HCT116 (cell line): ENCODE results near the gene SLC11A1. TPM values are rescaled to one million over a fixed set of nuclear protein-coding genes. Genes with fewer than 3 reads are reported as not detected.

Source experiments
- ATAC-seq: fragments of 200-7000 bp; cut with Tn5 transposase; 2 replicates; pipeline ENCODE4 v1.9.1; 2020; ENCODE audit warnings: mild to moderate bottlenecking, moderate library complexity
- BruUV-seq: library from RNA; stranded (reverse); fragments of 400-500 nt; replicated peaks from 2 replicates; lab custom pipeline; 2021; lab: Mats Ljungman, UMichigan
- CTCF ChIA-PET: fragments of 300-600 bp; sonication (Branson Sonifier 250); formaldehyde crosslinking; loops from one replicate; lab custom pipeline; 2021; ENCODE audit warnings: antibody characterized with exemption; lab: Charles Lee
- POLR2A ChIA-PET: fragments of 300-600, 350-600 bp; sonication (Branson Sonifier 250); formaldehyde crosslinking; loops from one replicate; lab custom pipeline; 2021; ENCODE audit warnings: antibody characterized with exemption; lab: Charles Lee
- RAD21 ChIA-PET, 2 experiments: fragments of 300-600 bp; sonication (Branson Sonifier 250); formaldehyde crosslinking; loops; one replicate each; lab custom pipeline; 2023; ENCODE audit warnings: low total read pairs in 2 of 2; ENCODE audit not compliant: uncharacterized antibody in 2 of 2, unreplicated experiment in 2 of 2, low non-redundant PET in 1 of 2; lab: Charles Lee
- DNase-seq: peaks from one replicate; pipeline ENCODE4 v3.0.0-alpha.2; 2010; ENCODE audit warnings: low read depth, low spot score
- H2AFZ ChIP-seq: fragments of 200-600 bp; shearing (Covaris generic), sonication (generic); 2 replicates; pipeline ENCODE4 v1.6.1; 2017; ENCODE audit warnings: low read depth, mixed run types, mixed read lengths, antibody characterized with exemption, low read length; ENCODE audit not compliant: poor library complexity, severe bottlenecking
- H3K27ac ChIP-seq: 2 replicates; pipeline ENCODE4 v1.5.1; 2012; ENCODE audit warnings: low read depth, low read length
- H3K27me3 ChIP-seq: fragments of 200-600 bp; sonication (generic); 2 replicates; pipeline ENCODE4 v1.6.1; 2016; ENCODE audit warnings: mixed run types, low read length, mixed read lengths; ENCODE audit not compliant: insufficient read depth
- H3K36me3 ChIP-seq, 2 experiments: fragments of 200-500 bp in 1 of 2; fragments of 200-600 bp in 1 of 2; sonication (Bioruptor generic) in 1 of 2; sonication (generic) in 1 of 2; 2 replicates each; pipeline versions ENCODE4 v1.5.1 to v1.6.1; 2014 to 2016; ENCODE audit warnings: low read length in 2 of 2, inconsistent platforms in 1 of 2, mixed read lengths in 1 of 2, mixed run types in 1 of 2; ENCODE audit not compliant: insufficient read depth in 2 of 2, control insufficient read depth in 1 of 2
- H3K4me1 ChIP-seq, 2 experiments: fragments of 200-600 bp in 1 of 2; sonication (generic) in 1 of 2; 2 replicates each; pipeline versions ENCODE4 v1.5.1 to v1.6.1; 2012 to 2017; ENCODE audit warnings: low read length in 2 of 2, inconsistent platforms in 1 of 2, mild to moderate bottlenecking in 1 of 2, mixed read lengths in 1 of 2, mixed run types in 1 of 2, moderate library complexity in 1 of 2; ENCODE audit not compliant: insufficient read depth in 2 of 2, control insufficient read depth in 1 of 2
- H3K4me2 ChIP-seq: fragments of 200-600 bp; sonication (generic); 2 replicates; pipeline ENCODE4 v1.6.1; 2017; ENCODE audit warnings: mixed run types, low read length, mixed read lengths
- H3K4me3 ChIP-seq, 2 experiments: fragments of 200-600 bp in 1 of 2; sonication (generic) in 1 of 2; replicated peaks in 1 of 2; 2 replicates each; pipeline ENCODE4 v1.5.1; 2011 to 2016; ENCODE audit warnings: low read length in 2 of 2, control low read depth in 1 of 2, low read depth in 1 of 2, mild to moderate bottlenecking in 1 of 2, mixed read lengths in 1 of 2, mixed run types in 1 of 2
- H3K79me2 ChIP-seq: fragments of 200-600 bp; sonication (generic); 2 replicates; pipeline ENCODE4 v1.6.1; 2017; ENCODE audit warnings: mild to moderate bottlenecking, mixed run types, low read length, moderate library complexity, mixed read lengths; ENCODE audit not compliant: insufficient read depth
- H3K9ac ChIP-seq: fragments of 200-600 bp; sonication (generic); 2 replicates; pipeline ENCODE4 v1.6.1; 2016; ENCODE audit warnings: low read length, mixed read lengths
- H3K9me2 ChIP-seq: fragments of 200-600 bp; sonication (generic), shearing (Covaris generic); 2 replicates; pipeline ENCODE4 v1.6.1; 2017; ENCODE audit warnings: mixed run types, mild to moderate bottlenecking, moderate library complexity; ENCODE audit not compliant: insufficient read depth
- H3K9me3 ChIP-seq, 2 experiments: fragments of 200-500 bp in 1 of 2; fragments of 200-600 bp in 1 of 2; sonication (Bioruptor generic) in 1 of 2; sonication (generic) in 1 of 2; 2 replicates each; pipeline ENCODE4 v1.6.1; 2014 to 2017; ENCODE audit warnings: low read length in 2 of 2, mixed read lengths in 2 of 2, inconsistent platforms in 1 of 2, low read depth in 1 of 2, mild to moderate bottlenecking in 1 of 2, mixed run types in 1 of 2, moderate library complexity in 1 of 2; ENCODE audit not compliant: control insufficient read depth in 1 of 2, insufficient read depth in 1 of 2
- H4K20me1 ChIP-seq: fragments of 200-600 bp; sonication (generic), shearing (Covaris generic); 2 replicates; pipeline ENCODE4 v1.6.1; 2017; ENCODE audit warnings: mixed run types, mild to moderate bottlenecking, moderate library complexity; ENCODE audit not compliant: insufficient read depth
- CBX3 ChIP-seq: IDR thresholded peaks from 2 replicates; pipeline ENCODE4 v1.6.1; 2012; ENCODE audit warnings: low read depth
- ELF1 ChIP-seq: IDR thresholded peaks from 2 replicates; pipeline ENCODE4 v1.6.1; 2012; ENCODE audit warnings: low read depth, borderline replicate concordance
- EZH2 ChIP-seq: fragments of 200-600 bp; sonication (generic); IDR thresholded peaks from 2 replicates; pipeline ENCODE4 v1.6.1; 2017; ENCODE audit warnings: antibody characterized with exemption, mixed run types
- FOSL1 ChIP-seq: IDR thresholded peaks from 2 replicates; pipeline ENCODE4 v1.6.1; 2012; ENCODE audit warnings: low read depth
- POLR2A ChIP-seq: IDR thresholded peaks from 2 replicates; pipeline ENCODE4 v1.7.0; 2011; ENCODE audit warnings: borderline replicate concordance; ENCODE audit not compliant: insufficient read depth, insufficient read length; ENCODE audit errors: extremely low read depth
- RAD21 ChIP-seq: IDR thresholded peaks from 2 replicates; pipeline ENCODE4 v1.6.1; 2012; ENCODE audit warnings: low read depth, mild to moderate bottlenecking
- SIN3A ChIP-seq: IDR thresholded peaks from 2 replicates; pipeline ENCODE4 v1.6.1; 2012; ENCODE audit warnings: low read depth
- intact Hi-C: fragments of 100-400 bp; cut with micrococcal nuclease; formaldehyde crosslinking; loops from 2 replicates; pipeline ENCODE4 v1.10.0; 2022
- total RNA-seq: library from RNA; stranded (reverse); gene quantifications from one replicate; pipeline ENCODE4 v1.2.1, GENCODE V29; 2021; ENCODE audit not compliant: unreplicated experiment
- TF ChIP-seq, protein P1 (sequence below), 3 experiments: fragments of 200-600 bp in 1 of 3; sonication (generic) in 1 of 3; IDR thresholded peaks in 2 of 3; conservative IDR thresholded peaks in 1 of 3; 2 replicates each; pipeline ENCODE4 v1.5.1; 2012 to 2017; ENCODE audit warnings: low read depth in 2 of 3, low read length in 2 of 3, antibody characterized with exemption in 1 of 3, borderline replicate concordance in 1 of 3, control low read depth in 1 of 3, mild to moderate bottlenecking in 1 of 3, mixed read lengths in 1 of 3, mixed run types in 1 of 3, moderate library complexity in 1 of 3; ENCODE audit not compliant: insufficient read depth in 1 of 3
- TF ChIP-seq, protein P2 (sequence below): IDR thresholded peaks from 2 replicates; pipeline ENCODE4 v1.6.1; 2012; ENCODE audit warnings: low read depth
- TF ChIP-seq, protein P3 (sequence below): IDR thresholded peaks from 2 replicates; pipeline ENCODE4 v1.6.1; 2012
- TF ChIP-seq, protein P4 (sequence below): IDR thresholded peaks from 2 replicates; pipeline ENCODE4 v1.6.1; 2011; ENCODE audit warnings: mild to moderate bottlenecking, low read length, moderate library complexity; ENCODE audit not compliant: insufficient replicate concordance; ENCODE audit errors: extremely low read depth
- TF ChIP-seq, protein P5 (sequence below): IDR thresholded peaks from 2 replicates; pipeline ENCODE4 v1.6.1; 2012

The SLC11A1 gene
- total RNA-seq, 1 experiment from 2014 or later: 0.42 TPM

DNA sequence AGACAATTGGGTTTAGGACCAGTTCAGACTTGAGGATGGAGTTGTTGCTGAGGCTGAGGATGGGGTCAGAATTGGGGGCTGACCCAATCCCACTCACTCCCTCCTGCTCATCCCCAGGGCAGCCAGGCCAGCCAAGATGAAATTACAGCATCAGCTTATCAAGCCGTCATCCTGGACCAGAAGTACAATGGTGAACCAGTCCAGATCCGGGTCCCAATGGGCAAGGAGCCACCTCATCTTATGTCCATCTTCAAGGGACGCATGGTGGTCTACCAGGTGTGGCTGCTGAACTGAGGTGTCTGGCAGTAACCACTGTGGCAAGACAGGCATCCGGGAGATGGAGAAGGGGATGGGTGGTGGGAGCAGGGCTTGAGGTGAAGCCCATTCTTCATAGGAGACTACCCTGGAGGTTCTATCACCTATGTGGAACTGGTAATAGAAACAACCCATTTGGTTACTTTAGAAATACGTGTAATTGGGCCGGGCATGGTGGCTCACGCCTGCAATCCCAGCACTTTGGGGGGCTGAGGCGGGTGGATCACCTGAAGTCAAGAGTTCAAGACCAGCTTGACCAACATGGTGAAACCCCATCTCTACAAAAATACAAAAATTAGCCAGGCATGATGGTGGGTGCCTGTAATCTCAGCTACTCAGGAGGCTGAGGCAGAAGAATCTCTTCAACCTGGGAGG lies 50.7 kb downstream of the SLC11A1 start:
- Histone ChIP-seq H3K4me1 (peaks cover 0 to under 1% of the 10 kb centered on the region in 2 experiments; a peak in 1 of 4 replicates), H3K27me3 (no peaks in the 10 kb centered on the region), H2AFZ (no peak overlapping the region), H3K9me3 (no peaks in the 10 kb centered on the region), H3K36me3 (no peaks in the 10 kb centered on the region), H3K79me2 (no peaks in the 10 kb centered on the region), H3K4me2 (no peak overlapping the region), H3K9me2 (no peaks in the 10 kb centered on the region), H3K9ac (no peak overlapping the region), H3K4me3 (no peak overlapping the region), H3K27ac (no peak overlapping the region), H4K20me1 (no peaks in the 10 kb centered on the region)
- RAD21 ChIA-PET: no interaction called here
- no peak for DNase-seq
- intact Hi-C loops: no loop called here
- CTCF ChIA-PET: no interaction called here
- TF ChIP-seq SIN3A: no peak
- no peak for TF ChIP-seq RAD21
- TF ChIP-seq, protein P1, sequence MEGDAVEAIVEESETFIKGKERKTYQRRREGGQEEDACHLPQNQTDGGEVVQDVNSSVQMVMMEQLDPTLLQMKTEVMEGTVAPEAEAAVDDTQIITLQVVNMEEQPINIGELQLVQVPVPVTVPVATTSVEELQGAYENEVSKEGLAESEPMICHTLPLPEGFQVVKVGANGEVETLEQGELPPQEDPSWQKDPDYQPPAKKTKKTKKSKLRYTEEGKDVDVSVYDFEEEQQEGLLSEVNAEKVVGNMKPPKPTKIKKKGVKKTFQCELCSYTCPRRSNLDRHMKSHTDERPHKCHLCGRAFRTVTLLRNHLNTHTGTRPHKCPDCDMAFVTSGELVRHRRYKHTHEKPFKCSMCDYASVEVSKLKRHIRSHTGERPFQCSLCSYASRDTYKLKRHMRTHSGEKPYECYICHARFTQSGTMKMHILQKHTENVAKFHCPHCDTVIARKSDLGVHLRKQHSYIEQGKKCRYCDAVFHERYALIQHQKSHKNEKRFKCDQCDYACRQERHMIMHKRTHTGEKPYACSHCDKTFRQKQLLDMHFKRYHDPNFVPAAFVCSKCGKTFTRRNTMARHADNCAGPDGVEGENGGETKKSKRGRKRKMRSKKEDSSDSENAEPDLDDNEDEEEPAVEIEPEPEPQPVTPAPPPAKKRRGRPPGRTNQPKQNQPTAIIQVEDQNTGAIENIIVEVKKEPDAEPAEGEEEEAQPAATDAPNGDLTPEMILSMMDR (IDR thresholded peaks at IDR 0.05 in 2 of 3, conservative IDR thresholded peaks at IDR 0.05 in 1 of 3; ENCODE audit: borderline replicate concordance in 1 of 3, insufficient read depth in 1 of 3, low read depth in 2 of 3, low read length in 2 of 3): no peak
- TF ChIP-seq, protein P2, sequence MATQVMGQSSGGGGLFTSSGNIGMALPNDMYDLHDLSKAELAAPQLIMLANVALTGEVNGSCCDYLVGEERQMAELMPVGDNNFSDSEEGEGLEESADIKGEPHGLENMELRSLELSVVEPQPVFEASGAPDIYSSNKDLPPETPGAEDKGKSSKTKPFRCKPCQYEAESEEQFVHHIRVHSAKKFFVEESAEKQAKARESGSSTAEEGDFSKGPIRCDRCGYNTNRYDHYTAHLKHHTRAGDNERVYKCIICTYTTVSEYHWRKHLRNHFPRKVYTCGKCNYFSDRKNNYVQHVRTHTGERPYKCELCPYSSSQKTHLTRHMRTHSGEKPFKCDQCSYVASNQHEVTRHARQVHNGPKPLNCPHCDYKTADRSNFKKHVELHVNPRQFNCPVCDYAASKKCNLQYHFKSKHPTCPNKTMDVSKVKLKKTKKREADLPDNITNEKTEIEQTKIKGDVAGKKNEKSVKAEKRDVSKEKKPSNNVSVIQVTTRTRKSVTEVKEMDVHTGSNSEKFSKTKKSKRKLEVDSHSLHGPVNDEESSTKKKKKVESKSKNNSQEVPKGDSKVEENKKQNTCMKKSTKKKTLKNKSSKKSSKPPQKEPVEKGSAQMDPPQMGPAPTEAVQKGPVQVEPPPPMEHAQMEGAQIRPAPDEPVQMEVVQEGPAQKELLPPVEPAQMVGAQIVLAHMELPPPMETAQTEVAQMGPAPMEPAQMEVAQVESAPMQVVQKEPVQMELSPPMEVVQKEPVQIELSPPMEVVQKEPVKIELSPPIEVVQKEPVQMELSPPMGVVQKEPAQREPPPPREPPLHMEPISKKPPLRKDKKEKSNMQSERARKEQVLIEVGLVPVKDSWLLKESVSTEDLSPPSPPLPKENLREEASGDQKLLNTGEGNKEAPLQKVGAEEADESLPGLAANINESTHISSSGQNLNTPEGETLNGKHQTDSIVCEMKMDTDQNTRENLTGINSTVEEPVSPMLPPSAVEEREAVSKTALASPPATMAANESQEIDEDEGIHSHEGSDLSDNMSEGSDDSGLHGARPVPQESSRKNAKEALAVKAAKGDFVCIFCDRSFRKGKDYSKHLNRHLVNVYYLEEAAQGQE: no peak
- no peak for TF ChIP-seq POLR2A
- TF ChIP-seq, protein P3, sequence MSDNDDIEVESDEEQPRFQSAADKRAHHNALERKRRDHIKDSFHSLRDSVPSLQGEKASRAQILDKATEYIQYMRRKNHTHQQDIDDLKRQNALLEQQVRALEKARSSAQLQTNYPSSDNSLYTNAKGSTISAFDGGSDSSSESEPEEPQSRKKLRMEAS: no peak
- TF ChIP-seq ELF1: no peak
- no peak for TF ChIP-seq FOSL1
- TF ChIP-seq, protein P4, sequence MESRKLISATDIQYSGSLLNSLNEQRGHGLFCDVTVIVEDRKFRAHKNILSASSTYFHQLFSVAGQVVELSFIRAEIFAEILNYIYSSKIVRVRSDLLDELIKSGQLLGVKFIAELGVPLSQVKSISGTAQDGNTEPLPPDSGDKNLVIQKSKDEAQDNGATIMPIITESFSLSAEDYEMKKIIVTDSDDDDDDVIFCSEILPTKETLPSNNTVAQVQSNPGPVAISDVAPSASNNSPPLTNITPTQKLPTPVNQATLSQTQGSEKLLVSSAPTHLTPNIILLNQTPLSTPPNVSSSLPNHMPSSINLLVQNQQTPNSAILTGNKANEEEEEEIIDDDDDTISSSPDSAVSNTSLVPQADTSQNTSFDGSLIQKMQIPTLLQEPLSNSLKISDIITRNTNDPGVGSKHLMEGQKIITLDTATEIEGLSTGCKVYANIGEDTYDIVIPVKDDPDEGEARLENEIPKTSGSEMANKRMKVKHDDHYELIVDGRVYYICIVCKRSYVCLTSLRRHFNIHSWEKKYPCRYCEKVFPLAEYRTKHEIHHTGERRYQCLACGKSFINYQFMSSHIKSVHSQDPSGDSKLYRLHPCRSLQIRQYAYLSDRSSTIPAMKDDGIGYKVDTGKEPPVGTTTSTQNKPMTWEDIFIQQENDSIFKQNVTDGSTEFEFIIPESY: no peak
- no peak for TF ChIP-seq CBX3
- TF ChIP-seq, protein P5, sequence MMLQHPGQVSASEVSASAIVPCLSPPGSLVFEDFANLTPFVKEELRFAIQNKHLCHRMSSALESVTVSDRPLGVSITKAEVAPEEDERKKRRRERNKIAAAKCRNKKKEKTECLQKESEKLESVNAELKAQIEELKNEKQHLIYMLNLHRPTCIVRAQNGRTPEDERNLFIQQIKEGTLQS: no peak
- TF ChIP-seq EZH2: no peak
- ATAC-seq: no peak
- POLR2A ChIA-PET: no interaction called here
- BruUV-seq: no TSS peak
